ENCODE measurements around the gene NRDC. TPM values are rescaled to one million over a fixed set of nuclear protein-coding genes. Genes with fewer than 3 reads are reported as not detected.

The NRDC gene
- total and polyA plus RNA-seq, 9 of the 15 experiments (the other 6 are each of a cell fraction or from before 2014, with no cell fraction given): 102 to 371 (median 201) TPM

DNA sequence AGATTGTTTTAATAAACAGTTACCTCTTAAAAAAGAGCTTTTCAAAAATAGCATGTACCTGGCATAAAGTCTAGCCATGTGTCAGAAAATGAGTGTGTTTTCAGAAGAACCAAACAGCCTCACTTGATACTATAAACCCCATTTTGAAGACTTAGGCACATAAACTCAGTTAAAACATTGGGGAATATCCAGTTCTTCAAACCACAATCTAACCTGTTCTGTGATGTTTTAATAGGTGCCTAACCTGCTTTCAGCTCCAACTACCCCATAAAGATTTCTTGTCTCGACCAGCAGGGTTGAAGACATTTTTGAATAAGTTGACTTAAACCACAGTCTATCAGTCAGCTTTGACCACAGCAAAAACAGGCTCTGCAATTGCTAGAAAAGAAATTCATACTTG, 41.3 kb downstream of the NRDC start (continued):
- TF ChIP-seq TEAD4 (IDR thresholded peaks at IDR 0.05; ENCODE audit: low read length) (no peak), TEAD4 (CRISPR knock-in tag; IDR thresholded peaks at IDR 0.05; ENCODE audit: borderline replicate concordance) (no peak), NR2C2 (CRISPR knock-in tag; IDR thresholded peaks at IDR 0.05) (no peak), NR2C2 (tag; IDR thresholded peaks at IDR 0.05) (no peak), HCFC1 (IDR thresholded peaks at IDR 0.05; ENCODE audit: low read depth, low read length) (no peak), KDM2B (CRISPR knock-in tag; IDR thresholded peaks at IDR 0.05) (no peak)
- TF ChIP-seq, protein P1, sequence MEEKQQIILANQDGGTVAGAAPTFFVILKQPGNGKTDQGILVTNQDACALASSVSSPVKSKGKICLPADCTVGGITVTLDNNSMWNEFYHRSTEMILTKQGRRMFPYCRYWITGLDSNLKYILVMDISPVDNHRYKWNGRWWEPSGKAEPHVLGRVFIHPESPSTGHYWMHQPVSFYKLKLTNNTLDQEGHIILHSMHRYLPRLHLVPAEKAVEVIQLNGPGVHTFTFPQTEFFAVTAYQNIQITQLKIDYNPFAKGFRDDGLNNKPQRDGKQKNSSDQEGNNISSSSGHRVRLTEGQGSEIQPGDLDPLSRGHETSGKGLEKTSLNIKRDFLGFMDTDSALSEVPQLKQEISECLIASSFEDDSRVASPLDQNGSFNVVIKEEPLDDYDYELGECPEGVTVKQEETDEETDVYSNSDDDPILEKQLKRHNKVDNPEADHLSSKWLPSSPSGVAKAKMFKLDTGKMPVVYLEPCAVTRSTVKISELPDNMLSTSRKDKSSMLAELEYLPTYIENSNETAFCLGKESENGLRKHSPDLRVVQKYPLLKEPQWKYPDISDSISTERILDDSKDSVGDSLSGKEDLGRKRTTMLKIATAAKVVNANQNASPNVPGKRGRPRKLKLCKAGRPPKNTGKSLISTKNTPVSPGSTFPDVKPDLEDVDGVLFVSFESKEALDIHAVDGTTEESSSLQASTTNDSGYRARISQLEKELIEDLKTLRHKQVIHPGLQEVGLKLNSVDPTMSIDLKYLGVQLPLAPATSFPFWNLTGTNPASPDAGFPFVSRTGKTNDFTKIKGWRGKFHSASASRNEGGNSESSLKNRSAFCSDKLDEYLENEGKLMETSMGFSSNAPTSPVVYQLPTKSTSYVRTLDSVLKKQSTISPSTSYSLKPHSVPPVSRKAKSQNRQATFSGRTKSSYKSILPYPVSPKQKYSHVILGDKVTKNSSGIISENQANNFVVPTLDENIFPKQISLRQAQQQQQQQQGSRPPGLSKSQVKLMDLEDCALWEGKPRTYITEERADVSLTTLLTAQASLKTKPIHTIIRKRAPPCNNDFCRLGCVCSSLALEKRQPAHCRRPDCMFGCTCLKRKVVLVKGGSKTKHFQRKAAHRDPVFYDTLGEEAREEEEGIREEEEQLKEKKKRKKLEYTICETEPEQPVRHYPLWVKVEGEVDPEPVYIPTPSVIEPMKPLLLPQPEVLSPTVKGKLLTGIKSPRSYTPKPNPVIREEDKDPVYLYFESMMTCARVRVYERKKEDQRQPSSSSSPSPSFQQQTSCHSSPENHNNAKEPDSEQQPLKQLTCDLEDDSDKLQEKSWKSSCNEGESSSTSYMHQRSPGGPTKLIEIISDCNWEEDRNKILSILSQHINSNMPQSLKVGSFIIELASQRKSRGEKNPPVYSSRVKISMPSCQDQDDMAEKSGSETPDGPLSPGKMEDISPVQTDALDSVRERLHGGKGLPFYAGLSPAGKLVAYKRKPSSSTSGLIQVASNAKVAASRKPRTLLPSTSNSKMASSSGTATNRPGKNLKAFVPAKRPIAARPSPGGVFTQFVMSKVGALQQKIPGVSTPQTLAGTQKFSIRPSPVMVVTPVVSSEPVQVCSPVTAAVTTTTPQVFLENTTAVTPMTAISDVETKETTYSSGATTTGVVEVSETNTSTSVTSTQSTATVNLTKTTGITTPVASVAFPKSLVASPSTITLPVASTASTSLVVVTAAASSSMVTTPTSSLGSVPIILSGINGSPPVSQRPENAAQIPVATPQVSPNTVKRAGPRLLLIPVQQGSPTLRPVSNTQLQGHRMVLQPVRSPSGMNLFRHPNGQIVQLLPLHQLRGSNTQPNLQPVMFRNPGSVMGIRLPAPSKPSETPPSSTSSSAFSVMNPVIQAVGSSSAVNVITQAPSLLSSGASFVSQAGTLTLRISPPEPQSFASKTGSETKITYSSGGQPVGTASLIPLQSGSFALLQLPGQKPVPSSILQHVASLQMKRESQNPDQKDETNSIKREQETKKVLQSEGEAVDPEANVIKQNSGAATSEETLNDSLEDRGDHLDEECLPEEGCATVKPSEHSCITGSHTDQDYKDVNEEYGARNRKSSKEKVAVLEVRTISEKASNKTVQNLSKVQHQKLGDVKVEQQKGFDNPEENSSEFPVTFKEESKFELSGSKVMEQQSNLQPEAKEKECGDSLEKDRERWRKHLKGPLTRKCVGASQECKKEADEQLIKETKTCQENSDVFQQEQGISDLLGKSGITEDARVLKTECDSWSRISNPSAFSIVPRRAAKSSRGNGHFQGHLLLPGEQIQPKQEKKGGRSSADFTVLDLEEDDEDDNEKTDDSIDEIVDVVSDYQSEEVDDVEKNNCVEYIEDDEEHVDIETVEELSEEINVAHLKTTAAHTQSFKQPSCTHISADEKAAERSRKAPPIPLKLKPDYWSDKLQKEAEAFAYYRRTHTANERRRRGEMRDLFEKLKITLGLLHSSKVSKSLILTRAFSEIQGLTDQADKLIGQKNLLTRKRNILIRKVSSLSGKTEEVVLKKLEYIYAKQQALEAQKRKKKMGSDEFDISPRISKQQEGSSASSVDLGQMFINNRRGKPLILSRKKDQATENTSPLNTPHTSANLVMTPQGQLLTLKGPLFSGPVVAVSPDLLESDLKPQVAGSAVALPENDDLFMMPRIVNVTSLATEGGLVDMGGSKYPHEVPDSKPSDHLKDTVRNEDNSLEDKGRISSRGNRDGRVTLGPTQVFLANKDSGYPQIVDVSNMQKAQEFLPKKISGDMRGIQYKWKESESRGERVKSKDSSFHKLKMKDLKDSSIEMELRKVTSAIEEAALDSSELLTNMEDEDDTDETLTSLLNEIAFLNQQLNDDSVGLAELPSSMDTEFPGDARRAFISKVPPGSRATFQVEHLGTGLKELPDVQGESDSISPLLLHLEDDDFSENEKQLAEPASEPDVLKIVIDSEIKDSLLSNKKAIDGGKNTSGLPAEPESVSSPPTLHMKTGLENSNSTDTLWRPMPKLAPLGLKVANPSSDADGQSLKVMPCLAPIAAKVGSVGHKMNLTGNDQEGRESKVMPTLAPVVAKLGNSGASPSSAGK (IDR thresholded peaks at IDR 0.05): no peak
